Sigmoid colon (tissue), 4 donors: ENCODE results near the gene CD28.

ENCODE experiments used
- CTCF ChIP-seq, 4 experiments: fragments of 450-650 bp in 3 of 4; fragments of 200-600 bp in 1 of 4; IDR thresholded peaks; one replicate each; pipeline ENCODE4 v1.5.1; 2016 to 2019; ENCODE audit warnings: antibody characterized with exemption in 4 of 4, mild to moderate bottlenecking in 3 of 4, moderate library complexity in 2 of 4
- POLR2A ChIP-seq, 2 donors: fragments of 450-650 bp; IDR thresholded peaks; one replicate each; pipeline ENCODE4 v1.6.1; 2016; ENCODE audit warnings: antibody characterized with exemption in 2 of 2, mild to moderate bottlenecking in 2 of 2, moderate library complexity in 2 of 2
- POLR2AphosphoS5 ChIP-seq, 4 donors: sonication (generic); formaldehyde crosslinking; IDR thresholded peaks; one replicate each; pipeline ENCODE4 v1.6.1; 2017; ENCODE audit warnings: antibody characterized with exemption in 4 of 4

DNA sequence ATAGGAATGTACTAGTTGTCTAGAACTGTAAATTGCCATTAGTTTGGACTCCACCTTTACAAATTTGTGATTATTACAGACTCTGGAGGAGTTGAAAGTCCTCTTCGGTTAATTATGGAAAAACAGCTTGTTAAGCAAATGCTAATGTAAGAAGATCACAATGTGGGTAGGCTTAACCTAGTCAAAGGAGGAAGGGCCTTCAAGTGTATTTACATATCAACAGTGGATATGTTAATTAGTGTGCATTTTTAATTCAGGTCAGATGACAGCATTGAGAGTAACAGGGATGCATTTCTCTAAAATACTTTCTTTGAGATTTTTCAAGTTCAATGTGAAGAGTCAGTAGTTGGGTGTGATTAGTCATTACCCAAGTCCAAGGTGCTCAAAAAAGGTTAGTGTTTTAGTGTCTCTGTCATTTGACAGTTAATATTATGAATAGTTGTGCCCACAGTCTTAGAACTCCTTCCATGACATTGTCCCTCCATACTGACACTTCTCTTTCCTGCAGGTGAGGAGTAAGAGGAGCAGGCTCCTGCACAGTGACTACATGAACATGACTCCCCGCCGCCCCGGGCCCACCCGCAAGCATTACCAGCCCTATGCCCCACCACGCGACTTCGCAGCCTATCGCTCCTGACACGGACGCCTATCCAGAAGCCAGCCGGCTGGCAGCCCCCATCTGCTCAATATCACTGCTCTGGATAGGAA is 28.0 kb downstream of the CD28 start:
- TF ChIP-seq CTCF (IDR thresholded peaks at IDR 0.05) (no peak), POLR2A (IDR thresholded peaks at IDR 0.05) (no peak), POLR2AphosphoS5 (IDR thresholded peaks at IDR 0.05) (no peak)
